GDM1 (cell line): ENCODE data around the gene GJB4.
"Not testable (repeated sequence)": the region's sequence is repeated elsewhere in the genome, so short reads cannot be mapped to it uniquely, and the experiment has no call there.

Experiments used
- DNase-seq: peaks from one replicate; lab custom pipeline; 2025; lab: John Stamatoyannopoulos, UW

Gene GJB4

GRCh38 chr1:34759503-34760357 is at the start of gene GJB4:
TSS of gene GJB4 (plus strand) at chr1:34759740. CDS start at chr1:34761255, 1,515 bp downstream.
- DNase-seq, result no peak

DNA sequence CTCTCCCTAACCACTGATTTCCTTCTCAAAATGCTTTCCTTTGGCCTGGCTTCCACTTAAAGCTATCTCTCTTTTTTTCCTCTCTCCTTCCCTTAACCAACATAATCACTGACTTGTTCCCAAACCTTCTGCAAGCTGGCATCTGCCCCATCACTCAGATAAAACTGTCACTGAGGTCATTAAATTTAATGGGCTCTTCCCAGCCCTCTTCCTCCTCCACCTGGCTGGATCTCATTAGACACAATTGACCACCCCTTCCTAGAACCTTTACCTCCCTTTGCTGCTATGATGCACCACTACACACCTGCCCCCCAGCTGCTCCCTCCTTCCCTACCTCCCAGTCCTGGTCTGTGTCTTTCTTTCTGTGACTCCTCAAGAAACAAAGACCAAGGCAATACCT is 48.7 kb upstream of the GJB4 start:
- no peak for DNase-seq

DNA sequence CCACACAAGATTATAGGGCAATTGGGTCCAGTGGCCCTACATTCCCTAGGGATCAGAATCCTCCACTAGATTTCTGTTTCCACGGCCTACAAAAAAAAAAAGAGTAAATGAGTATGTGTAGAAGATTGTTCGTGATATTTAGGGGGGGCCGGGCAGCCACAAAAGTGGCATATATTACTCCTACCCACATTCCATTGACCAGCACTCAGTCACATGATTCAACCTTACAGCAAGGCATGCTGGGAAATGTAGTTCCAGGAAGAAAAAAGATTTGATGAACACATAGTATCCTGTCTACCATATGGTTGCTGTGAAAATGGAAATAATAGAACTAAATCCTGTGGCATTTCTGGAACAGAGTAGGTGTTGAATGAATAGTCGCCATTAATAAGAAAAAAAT is 48.1 kb upstream of the GJB4 start:
- no peak for DNase-seq

DNA sequence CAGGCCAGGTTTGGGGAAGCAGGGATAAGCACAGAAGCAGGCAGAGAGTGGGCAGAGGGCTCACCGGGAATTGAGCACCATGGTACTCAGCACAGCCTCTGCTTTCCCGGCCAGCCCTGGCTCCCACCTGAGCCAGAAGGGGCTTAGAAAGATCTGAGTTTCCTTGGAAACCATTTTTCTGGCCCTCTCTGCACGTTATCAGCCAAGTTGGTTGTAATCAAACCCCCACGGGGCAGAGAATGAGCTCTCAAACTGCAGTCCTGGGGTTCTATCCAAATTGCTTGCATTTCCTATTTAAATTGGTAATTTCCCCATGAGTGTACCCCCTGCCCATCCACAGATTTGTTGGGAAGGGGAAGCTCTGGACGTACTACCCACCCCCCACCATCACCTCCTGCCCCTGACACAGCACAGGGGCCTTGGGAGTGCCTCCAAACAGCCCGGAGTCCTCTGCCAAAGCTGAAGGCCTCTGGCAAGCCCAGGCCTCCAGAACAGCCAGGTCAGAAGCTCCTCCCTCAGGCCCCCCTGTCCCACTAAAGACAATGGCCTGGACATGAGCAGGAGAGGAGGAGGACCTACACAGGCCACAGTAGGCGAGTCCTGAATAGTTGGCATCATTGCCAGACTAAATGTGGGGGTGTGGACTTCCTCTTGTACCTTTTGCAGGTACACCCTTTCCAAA is 47.4 kb upstream of the GJB4 start:
- no peak for DNase-seq

DNA sequence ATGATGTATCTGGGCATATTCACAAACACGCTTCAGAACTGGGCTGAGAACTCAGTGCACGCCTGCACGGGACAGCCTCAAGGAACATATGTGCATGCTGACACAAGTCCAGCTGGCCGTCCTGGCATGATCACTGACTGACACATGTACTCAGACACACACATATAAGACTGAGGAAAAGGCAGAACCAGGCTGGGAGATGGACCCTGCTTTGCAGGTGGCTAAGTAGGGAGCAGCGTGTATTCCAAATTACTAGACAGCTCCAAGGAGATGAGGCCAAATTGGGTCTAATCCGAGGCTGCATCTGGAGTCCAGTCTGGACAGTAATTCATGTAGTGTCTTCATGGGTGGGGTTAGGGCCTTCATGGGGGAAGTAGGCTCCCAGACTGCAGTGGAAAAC is 46.1 kb upstream of the GJB4 start:
- DNase-seq, result no peak

- DNase-seq, result no peak
These were observed 45.2 kb upstream of the GJB4 start for GRCh38 chr1:34714386-34714785.

DNA sequence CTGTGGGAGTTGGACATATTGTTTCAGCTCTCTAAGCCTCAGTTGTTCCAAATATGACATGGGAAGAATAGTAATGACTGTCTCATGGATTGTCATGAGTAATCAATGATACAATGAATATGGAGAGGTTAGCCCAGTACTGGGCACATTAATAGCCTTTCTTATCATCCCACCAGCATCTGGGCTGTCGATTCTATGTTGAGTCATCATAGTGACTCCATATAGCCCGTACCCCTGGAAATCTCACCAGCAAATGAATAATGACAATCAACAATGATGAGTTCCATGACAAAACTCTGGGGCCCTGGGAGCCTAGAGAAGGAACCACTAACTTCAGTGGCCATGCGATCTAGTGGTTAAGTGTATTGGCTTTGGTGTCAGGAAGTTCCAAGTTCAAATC is 44.4 kb upstream of the GJB4 start:
- no peak for DNase-seq

DNA sequence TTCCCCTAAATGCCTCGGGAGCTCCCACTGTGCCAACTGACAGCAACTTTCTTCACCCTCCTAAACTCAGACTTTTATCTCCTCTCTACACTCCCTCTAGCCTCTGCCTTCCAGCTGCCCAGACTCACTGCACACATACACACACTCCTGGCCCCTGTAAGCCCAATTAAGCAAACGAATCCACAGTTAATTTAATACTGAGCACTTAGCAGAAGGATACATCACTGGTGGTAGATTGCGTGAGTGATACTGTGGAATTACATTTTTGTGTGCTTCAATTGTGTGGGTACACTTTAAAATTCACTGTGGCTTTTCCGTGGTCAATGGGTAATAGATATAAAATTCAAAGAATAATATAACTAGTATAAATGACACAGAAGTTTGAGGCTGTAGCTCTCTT is 38.3 kb upstream of the GJB4 start:
- DNase-seq, result no peak

DNA sequence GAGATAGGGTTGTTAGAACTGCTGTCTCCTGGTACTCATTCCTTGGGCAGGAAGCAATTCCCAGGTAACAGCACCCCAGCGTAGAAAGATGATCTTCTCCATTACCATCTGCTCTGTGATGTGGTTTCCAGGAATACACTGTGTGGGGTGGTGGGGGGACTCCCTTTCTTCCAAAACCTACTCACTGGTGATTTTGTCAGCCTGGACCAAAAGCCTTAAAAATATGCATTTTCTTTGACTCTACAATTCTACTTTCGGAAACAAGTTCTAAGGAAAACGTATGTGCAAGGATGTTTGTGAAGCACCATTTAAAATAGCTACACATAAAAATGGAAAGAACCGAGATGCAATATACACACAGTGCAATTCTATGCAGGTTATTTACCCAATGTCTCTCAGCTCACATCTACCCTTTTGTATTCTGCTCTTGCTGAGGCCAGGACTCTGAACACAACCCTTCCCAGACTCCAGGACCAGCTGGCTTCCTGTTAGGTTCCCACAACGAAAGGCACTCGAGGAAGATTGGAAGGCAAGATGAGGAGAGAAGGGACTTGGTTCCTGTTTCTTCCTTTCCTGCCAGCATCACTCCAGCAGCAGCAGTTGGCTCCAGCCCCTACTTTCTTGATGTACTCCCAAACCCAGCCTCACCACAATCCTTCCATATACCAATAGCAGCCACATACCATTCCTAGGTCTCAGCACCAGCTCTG is 37.7 kb upstream of the GJB4 start:
- no peak for DNase-seq

DNA sequence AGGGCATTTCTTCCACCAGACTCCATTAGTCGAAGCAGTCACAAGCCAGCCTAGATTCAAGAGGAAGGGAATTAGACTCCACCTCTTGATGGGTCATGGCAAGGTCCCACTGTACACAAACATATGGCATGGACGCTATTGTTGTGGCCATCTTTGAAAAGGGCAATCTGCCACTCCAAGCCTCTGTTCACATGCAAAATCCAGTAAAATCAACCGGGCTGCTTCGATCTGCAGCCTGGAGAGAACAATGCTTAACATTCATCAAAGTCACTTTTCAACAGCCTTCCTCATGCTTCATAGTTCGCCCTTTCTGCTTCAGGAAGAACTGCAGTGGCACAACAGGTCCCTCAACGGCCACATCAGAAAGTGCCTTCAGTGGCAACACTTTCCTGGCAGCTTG is 32.7 kb upstream of the GJB4 start:
- DNase-seq, result no peak

- DNase-seq, result no peak
These were observed 29.1 kb upstream of the GJB4 start for GRCh38 chr1:34730485-34730884.

GRCh38 chr1:34732831-34733230 is 26.7 kb upstream of the GJB4 start:
- not testable (repeated sequence) for DNase-seq

DNA sequence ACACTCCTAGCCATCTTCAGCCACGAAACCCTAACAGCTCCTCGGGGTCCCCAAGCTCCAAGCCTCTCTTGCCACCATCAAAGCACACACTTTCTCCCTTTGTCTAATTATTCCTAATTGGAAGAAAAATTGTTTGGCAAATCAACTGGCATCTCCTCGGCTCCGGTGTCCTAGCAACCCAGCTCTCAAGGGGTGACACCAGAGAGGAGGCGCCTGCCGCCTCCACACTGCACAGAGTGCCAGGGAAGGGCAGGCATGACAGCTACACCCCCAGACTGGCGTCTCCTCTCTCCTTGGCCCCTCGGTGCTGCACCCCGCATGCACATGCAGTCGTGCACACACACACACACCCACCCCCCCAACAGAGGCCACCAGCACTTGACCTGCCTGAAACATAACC is 22.8 kb upstream of the GJB4 start:
- DNase-seq, result no peak

- not testable (repeated sequence) for DNase-seq
These were observed 22.3 kb upstream of the GJB4 start for GRCh38 chr1:34737236-34737635.

- no peak for DNase-seq
These were observed 19.9 kb upstream of the GJB4 start for GRCh38 chr1:34739613-34740012.

DNA sequence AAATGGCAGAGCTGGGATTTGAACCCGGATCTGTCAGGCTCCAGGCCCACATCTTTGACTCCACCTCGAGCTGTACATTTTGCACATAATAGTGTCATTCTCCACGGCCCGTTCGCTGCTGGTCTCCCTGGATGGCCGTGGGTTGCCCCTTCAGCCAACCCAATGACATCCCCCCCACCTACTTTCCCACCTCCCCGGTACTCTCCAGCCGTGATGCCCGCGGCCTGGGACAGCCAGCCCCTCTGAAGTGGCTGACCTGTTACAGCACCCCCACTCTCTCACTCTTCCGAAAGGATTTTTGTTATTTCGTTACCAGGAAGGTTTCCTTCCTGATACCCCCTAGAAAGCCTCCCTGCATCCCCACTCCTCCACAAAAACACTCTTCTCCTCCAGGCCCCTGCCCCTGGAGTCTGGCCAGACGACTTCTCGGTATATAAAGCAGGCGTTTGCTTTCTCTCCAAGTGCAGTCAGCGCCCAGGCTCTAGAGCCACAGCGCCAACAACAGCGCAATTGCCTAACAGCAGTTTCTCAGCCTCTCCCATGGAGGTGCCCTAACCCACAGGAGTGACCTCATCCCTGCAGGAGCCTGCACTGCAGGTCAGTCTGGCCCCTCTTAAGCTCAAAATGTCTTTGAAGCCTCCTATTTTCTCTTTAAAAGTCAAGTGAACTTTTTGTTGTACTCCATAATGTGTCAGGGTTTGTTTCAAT is 19.2 kb upstream of the GJB4 start:
- no peak for DNase-seq

DNA sequence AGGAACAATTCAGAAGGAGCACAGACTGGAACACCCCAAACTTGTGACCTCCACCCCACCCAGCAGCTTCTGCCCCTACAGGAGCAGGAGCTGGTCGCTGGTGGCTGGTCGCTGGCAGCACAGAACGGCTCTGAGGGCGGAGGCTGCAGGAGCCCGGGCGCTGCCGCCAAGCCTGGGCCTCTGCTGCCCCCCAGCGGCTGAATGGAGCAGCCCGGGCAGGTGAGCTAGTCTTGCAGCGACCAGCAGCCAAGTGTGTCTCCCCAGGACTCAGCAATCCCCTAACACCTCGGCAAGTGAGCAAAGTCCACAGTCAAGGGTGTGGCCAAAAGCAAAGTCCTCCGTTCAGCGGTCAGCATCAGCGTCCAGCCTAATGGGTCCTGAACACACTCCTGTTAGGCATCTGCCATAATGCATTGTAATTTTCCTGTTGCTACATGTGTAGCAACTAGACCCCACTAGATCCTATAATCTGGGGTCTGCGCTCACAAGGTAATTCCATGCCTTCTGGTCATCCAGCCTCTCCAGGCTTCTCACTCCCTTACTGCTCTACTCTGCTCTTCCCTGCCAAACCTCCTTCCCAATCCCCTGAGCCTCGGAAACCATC is 16.8 kb upstream of the GJB4 start:
- peak; percentile 44 for DNase-seq

DNA sequence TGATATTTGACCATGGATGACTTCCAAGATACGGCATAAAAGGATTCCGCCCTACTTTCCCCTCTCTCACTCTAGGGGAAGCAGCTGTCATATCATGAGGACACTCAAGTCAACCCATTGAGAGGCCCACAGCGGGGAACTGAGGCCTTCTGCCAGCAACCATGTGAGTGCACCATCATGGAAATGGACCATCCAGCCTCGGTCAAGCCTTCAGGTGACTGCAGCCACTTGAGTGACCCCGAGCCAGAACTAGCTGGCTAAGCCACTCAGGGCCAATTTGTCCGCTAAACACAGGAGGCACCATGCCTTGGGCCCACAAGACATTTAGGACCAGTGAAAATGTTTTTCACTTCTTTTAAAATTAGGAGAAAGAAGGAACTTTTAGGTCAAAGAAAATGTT is 15.8 kb upstream of the GJB4 start:
- no peak for DNase-seq

DNA sequence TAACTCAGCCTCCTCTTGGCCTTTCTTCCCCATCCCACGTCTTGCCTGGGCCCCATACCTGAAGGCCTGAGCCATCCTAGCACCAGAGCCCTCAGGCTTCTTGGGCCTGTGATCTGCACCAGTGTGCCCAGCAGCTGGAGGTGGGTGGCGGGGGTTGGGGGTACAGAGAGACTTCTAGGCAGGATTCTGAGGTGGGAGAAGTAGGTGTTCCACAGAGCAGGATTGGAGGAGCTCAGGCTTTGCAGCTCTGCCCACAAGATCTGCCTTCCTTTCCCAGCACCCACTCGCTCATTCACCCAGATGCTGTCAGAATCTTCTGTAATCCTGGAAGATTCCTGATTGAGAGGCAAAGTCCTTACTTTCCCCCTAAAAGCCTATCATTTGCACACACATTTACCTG is 14.7 kb upstream of the GJB4 start:
- no peak for DNase-seq

DNA sequence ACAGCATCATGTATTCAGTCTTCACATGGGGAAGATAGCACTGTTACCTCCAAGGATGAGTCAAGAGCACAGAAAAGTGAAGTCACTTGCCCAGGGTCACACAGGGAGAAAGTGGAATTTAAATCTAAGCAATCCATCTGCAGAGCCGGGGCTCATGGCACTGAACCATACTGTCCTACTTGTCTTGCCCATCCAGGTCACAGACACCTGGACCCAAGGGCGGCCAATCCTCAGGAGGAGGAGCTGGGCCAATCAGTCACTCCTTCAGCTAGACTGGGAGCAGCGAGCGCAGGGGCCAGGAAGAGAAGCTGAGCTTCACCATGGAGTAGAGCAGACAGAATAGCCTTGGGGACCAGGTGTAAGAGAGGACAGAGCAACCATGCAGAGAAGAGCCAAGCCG is 13.9 kb upstream of the GJB4 start:
- DNase-seq, result no peak

- DNase-seq, result no peak
These were observed 13.4 kb upstream of the GJB4 start for GRCh38 chr1:34746101-34746500.
